ENCODE data around the gene DOK3.

DNA sequence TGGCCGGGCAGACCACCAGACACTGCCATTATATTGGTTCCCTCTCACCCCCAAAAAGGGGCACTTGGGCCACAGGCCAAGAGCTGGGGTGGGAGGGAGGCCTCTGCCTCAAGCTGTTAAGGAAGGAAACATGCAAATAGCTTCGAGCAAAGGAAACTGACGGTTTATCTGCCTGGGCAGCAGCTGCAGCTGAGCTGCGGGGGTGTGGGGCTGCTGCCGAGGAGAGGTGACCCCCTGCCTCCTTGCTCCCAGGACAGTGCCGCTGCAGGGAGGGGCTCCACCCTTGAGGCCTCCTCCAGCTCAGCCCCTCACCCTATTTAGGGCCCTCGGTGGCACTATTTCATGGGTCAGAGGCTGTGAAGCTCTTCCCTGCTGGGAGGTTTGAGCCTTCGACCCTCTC, 789 bp downstream of the DOK3 start:
- no peak for TF ChIP-seq POLR2A (IDR thresholded peaks at IDR 0.05)
- TF ChIP-seq, protein P1, sequence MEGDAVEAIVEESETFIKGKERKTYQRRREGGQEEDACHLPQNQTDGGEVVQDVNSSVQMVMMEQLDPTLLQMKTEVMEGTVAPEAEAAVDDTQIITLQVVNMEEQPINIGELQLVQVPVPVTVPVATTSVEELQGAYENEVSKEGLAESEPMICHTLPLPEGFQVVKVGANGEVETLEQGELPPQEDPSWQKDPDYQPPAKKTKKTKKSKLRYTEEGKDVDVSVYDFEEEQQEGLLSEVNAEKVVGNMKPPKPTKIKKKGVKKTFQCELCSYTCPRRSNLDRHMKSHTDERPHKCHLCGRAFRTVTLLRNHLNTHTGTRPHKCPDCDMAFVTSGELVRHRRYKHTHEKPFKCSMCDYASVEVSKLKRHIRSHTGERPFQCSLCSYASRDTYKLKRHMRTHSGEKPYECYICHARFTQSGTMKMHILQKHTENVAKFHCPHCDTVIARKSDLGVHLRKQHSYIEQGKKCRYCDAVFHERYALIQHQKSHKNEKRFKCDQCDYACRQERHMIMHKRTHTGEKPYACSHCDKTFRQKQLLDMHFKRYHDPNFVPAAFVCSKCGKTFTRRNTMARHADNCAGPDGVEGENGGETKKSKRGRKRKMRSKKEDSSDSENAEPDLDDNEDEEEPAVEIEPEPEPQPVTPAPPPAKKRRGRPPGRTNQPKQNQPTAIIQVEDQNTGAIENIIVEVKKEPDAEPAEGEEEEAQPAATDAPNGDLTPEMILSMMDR (IDR thresholded peaks at IDR 0.05), result no peak
